Measurements from ENCODE around the gene NXPE3. TPM values are rescaled to one million over a fixed set of nuclear protein-coding genes. Genes with fewer than 3 reads are reported as not detected.

NXPE3 gene
- total RNA-seq, 1 experiment from 2014 or later: 37.6 TPM

DNA sequence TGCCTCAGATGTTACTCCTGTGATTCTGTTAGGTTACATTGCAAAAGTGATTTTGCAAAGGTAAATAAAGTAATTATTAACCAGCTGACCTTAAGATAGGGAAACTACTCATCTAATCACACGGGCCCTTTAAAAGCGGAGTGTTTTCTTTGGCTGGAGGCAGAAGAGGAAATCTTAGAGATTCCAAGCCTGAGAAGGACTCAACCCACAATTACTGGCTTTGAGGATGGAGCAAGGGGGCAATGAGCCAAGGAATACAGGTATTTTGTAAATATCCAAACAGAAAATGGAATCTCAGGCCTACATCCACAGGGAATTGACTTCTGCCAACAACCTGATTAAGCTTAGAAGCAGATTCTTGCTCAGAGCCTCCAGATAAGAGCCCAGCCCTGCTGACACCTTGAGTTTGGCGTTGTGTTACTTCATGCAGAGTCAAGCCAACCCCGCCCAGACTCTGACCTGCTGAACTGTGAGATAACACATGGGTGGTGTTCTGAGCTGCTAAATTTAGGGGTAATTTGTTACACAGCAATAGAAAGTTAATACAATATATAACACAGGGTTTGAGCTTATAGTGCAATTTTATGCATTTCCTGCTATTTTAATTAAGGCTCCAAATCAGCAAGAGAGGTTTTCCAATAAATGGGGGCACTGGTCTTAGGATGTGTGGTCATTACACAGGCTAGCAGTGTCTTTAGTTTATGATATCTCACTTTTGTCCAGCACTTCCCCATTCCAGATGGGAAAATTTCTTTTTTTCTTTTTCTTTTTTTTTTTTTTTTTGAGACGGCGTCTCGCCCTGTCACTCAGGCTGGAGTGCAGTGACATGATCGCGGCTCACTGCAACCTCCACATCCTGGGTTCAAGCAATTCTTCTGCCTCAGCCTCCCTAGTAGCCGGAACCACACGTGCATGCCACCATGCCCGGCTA, 89.8 kb downstream of the NXPE3 start:
- no TSS peak for BruUV-seq (replicated peaks)
- Histone ChIP-seq H3K27me3 (replicated peaks; ENCODE audit: insufficient read depth, low read depth, low read length, poor library complexity) (no peaks in the 10 kb centered on the region), H3K4me3 (ENCODE audit: low read depth, low read length, poor library complexity, severe bottlenecking) (no peak overlapping the region), H3K27ac (ENCODE audit: low read depth, low read length, poor library complexity, severe bottlenecking) (no peak overlapping the region), H3K36me3 (ENCODE audit: insufficient read depth, low read length, poor library complexity, severe bottlenecking) (no peaks in the 10 kb centered on the region), H3K4me1 (ENCODE audit: insufficient read depth, low read length, poor library complexity, severe bottlenecking) (no peaks in the 10 kb centered on the region), H3K9me3 (ENCODE audit: low read depth, low read length, poor library complexity, severe bottlenecking) (no peaks in the 10 kb centered on the region)
- intact Hi-C loops (cut with micrococcal nuclease; ENCODE audit: unreplicated experiment): no loop called here
- no peak for DNase-seq (ENCODE audit: low spot score)
- ChIA-PET CTCF (no interaction called here), POLR2A (ENCODE audit: low non-redundant PET) (no interaction called here)
- TF ChIP-seq EZH2 (IDR thresholded peaks at IDR 0.05; ENCODE audit: borderline replicate concordance, low read depth, low read length, poor library complexity, severe bottlenecking): no peak
- TF ChIP-seq, protein P1, sequence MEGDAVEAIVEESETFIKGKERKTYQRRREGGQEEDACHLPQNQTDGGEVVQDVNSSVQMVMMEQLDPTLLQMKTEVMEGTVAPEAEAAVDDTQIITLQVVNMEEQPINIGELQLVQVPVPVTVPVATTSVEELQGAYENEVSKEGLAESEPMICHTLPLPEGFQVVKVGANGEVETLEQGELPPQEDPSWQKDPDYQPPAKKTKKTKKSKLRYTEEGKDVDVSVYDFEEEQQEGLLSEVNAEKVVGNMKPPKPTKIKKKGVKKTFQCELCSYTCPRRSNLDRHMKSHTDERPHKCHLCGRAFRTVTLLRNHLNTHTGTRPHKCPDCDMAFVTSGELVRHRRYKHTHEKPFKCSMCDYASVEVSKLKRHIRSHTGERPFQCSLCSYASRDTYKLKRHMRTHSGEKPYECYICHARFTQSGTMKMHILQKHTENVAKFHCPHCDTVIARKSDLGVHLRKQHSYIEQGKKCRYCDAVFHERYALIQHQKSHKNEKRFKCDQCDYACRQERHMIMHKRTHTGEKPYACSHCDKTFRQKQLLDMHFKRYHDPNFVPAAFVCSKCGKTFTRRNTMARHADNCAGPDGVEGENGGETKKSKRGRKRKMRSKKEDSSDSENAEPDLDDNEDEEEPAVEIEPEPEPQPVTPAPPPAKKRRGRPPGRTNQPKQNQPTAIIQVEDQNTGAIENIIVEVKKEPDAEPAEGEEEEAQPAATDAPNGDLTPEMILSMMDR (conservative IDR thresholded peaks at IDR 0.05; ENCODE audit: low read depth, low read length): no peak

DNA sequence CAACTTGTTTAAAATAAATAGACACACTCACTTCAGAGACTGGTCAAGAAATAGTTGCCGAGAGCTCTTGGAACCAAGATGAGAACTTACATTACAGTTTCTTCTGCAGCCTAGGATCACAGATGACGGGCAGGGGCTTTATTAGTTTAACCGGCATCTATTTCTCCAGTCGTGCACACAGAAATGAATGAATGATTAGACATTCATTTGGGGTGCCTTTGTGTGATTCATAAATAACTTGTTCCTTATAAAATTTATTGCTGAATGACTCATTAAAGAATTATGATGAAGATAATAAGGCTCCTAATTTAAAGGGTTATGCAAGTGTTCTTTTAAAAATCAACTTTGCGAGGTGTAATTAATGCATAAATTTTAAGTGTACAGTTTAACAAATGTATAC, 91.1 kb downstream of the NXPE3 start:
- no peaks in the 10 kb centered on the region for H3K36me3 ChIP-seq (ENCODE audit: insufficient read depth, low read length, poor library complexity, severe bottlenecking)
- no TSS peak for BruUV-seq (replicated peaks)
- H3K4me1 ChIP-seq (ENCODE audit: insufficient read depth, low read length, poor library complexity, severe bottlenecking): no peaks in the 10 kb centered on the region
- no peak overlapping the region for H3K27ac ChIP-seq (ENCODE audit: low read depth, low read length, poor library complexity, severe bottlenecking)
- no peak overlapping the region for H3K4me3 ChIP-seq (ENCODE audit: low read depth, low read length, poor library complexity, severe bottlenecking)
- no peaks in the 10 kb centered on the region for H3K27me3 ChIP-seq (replicated peaks; ENCODE audit: insufficient read depth, low read depth, low read length, poor library complexity)
- no peak for DNase-seq (ENCODE audit: low spot score)
- intact Hi-C loops (cut with micrococcal nuclease; ENCODE audit: unreplicated experiment): no loop called here
- POLR2A ChIA-PET (ENCODE audit: low non-redundant PET): no interaction called here
- no peak for TF ChIP-seq EZH2 (IDR thresholded peaks at IDR 0.05; ENCODE audit: borderline replicate concordance, low read depth, low read length, poor library complexity, severe bottlenecking)
- TF ChIP-seq, protein P1 (conservative IDR thresholded peaks at IDR 0.05; ENCODE audit: low read depth, low read length): no peak
- CTCF ChIA-PET: no interaction called here
- no peaks in the 10 kb centered on the region for H3K9me3 ChIP-seq (ENCODE audit: low read depth, low read length, poor library complexity, severe bottlenecking)

- CTCF ChIA-PET: no interaction called here
- Histone ChIP-seq H3K4me3 (ENCODE audit: low read depth, low read length, poor library complexity, severe bottlenecking) (no peak overlapping the region), H3K36me3 (ENCODE audit: insufficient read depth, low read length, poor library complexity, severe bottlenecking) (no peaks in the 10 kb centered on the region), H3K27ac (ENCODE audit: low read depth, low read length, poor library complexity, severe bottlenecking) (no peak overlapping the region), H3K9me3 (ENCODE audit: low read depth, low read length, poor library complexity, severe bottlenecking) (no peaks in the 10 kb centered on the region), H3K4me1 (ENCODE audit: insufficient read depth, low read length, poor library complexity, severe bottlenecking) (peaks cover 14% of the 10 kb centered on the region), H3K27me3 (replicated peaks; ENCODE audit: insufficient read depth, low read depth, low read length, poor library complexity) (no peaks in the 10 kb centered on the region)
- TF ChIP-seq, protein P1 (conservative IDR thresholded peaks at IDR 0.05; ENCODE audit: low read depth, low read length): no peak
- TF ChIP-seq EZH2 (IDR thresholded peaks at IDR 0.05; ENCODE audit: borderline replicate concordance, low read depth, low read length, poor library complexity, severe bottlenecking): no peak
- POLR2A ChIA-PET (ENCODE audit: low non-redundant PET): interaction anchor here (0.7 kb wide), 1 partner anchor 12 kb away, joined by 5 read pairs; no protein-coding TSS in a partner anchor
- no TSS peak for BruUV-seq (replicated peaks)
- intact Hi-C loops (cut with micrococcal nuclease; ENCODE audit: unreplicated experiment): no loop called here
- no peak for DNase-seq (ENCODE audit: low spot score)
Observed at GRCh38 chr3:101873619-101874018, 94.6 kb downstream of the NXPE3 start.

All from A673 (cell line).